Measurements from ENCODE around the gene TFRC. TPM values are rescaled to one million over a fixed set of nuclear protein-coding genes. Genes with fewer than 3 reads are reported as not detected.
A peak's percentile ranks its signal among the peaks of the same experiment; 100 is the strongest.
"Not testable (repeated sequence)": the region's sequence is repeated elsewhere in the genome, so short reads cannot be mapped to it uniquely, and the experiment has no call there.

Gene TFRC
- 137 and 139 TPM in 2 replicates for total RNA-seq

GRCh38 chr3:196081834-196082618, at the start of gene TFRC:
TSS of gene TFRC (minus strand) at chr3:196082090. CDS start at chr3:196077099, 4,991 bp downstream.
- peak; percentile 81 to 93 for DNase-seq (ENCODE audit: low read depth in 2 of 2)

DNA sequence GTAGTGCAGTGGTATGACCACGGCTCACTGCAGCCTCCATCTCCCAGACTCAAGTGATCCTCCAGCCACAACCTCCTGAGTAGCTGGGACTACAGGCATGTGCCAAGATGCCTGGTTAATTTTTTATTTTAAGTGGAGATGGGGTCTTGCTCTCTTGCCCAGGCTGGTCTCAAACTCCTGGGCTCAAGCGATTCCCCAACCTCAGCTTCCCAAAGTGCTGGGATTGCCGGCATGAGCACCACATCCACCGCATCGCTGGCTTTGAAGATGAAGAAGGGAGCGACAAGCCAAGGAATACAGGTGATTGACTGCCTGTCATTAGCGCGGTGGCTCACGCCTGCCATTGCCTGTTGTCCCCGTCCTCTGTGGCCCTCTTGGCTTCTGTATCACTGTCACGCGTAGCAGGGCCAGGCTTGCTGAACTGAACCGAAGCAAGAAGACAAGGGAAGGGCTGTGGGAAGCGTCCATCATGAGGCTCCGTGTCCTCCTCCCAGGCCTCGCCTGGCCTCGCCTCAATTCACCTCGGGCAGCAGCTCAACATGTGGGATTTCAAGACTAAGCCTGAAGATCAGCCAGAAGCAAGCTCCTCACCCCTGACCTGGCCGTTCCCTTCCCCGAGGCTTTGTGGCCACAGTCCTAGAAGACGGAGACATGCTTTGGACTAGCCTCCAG, 46.4 kb upstream of the TFRC start:
- no peak for DNase-seq (ENCODE audit: low read depth in 2 of 2)

DNA sequence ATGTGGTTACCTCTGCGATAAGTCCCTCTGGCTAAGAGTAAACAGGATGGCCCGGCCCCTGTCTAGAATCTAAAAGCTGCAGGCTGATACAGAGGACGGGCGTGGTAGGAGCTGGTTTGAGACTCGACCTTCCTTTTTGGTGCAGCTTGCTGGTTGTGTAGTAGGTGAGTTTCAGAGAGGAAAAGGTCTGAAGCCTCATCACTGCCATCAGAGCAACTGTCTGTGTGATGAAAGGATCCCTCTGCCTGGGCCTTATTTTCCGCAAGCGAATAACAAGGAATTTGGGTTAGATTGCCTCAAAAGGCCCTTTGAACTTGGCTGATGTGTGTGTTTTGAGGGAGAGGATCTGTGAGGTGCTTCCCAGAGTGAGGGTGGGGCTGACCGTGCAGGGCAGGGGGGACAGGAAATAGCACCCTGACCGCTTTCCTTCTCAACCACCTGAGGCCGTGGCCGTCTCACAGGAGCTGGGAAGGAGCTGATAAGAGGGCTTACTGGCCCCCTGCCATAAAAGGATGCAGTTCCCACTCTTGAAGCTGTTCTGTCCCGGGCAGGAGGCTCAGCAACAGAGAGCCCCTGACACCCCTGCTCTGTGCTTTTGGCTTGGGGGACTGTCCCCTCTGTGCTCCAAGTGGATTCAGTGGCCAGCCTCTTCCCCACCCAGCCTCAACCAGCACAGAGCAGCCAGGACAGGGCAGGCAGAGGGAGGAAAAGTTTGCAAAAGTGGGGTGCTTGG, 45.6 kb upstream of the TFRC start:
- no peak for DNase-seq (ENCODE audit: low read depth in 2 of 2)

- DNase-seq (ENCODE audit: low read depth in 2 of 2) = no peak
Measured at GRCh38 chr3:196124608-196125007, 42.7 kb upstream of the TFRC start.

DNA sequence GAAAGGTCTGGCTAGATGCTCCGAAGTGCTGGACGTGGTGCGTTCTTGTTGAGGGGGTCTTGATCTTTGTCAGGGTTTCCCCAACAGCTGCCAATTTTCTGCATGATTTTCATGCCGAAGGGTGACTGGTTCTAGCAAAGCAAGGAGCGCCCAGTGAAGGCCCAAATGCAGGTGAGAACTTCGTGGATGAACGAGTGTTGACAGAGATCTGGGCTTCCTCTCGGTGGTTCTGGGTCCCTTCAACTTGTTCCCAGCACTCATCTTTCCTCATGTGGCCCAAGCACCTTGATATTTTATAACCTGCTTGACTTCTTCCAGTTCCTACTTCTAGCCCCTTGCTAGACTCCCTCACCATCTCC, 40.8 kb upstream of the TFRC start:
- DNase-seq (ENCODE audit: low read depth in 2 of 2) = no peak

GRCh38 chr3:196122021-196122687, 40.3 kb upstream of the TFRC start:
- no peak for DNase-seq (ENCODE audit: low read depth in 2 of 2)

DNA sequence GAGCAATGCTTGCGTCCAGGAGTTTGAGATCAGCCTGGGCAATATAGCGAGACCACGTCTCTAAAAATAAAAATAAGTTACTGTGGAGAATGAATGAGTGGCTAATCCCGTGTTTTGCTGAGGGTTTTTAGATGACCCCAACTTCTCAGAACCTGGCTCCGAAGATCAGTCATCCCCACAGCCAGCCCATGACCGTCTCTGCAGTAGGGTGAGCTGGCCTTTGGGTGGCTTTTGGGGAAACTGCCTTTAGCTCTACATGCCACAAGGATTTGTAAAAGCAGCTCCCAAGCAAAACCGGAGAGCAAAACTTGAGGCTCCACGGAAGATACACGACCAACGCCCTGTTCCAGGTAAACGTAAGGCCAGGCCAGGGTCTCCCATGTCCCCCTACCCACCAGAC, 39.2 kb upstream of the TFRC start:
- no peak for DNase-seq (ENCODE audit: low read depth in 2 of 2)

DNA sequence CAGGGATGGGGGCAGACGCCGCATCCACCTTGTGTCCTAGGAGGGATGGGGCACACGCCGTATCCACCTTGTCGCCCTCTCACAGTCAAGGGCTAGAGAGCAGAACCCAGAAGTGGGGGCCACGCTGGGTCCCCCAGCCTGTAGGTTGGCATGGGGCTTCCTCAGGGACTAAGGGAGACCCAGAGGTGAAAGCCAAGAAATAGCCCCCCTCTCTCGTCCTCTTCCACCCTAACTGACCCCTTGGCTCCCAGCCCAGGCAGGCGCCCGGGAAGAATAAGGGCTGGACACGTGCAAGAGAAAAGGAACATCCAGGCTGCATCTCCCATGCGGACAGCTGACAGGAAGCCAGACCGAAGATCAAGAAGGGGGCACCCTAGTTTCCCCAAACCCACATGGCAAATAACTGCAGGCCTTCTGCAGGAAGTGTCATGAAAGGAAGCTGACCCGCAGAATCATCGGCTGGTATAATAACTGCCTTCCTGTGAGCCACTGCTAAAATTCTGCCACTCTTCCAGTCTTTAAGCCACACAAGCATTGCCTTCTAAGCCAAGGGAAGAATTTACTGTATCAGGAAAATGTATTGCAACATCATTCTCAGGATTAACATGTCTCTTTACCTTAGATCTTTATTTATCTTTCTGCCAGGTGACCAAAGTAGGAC, 38.5 kb upstream of the TFRC start:
- DNase-seq (ENCODE audit: low read depth in 2 of 2) = no peak

DNA sequence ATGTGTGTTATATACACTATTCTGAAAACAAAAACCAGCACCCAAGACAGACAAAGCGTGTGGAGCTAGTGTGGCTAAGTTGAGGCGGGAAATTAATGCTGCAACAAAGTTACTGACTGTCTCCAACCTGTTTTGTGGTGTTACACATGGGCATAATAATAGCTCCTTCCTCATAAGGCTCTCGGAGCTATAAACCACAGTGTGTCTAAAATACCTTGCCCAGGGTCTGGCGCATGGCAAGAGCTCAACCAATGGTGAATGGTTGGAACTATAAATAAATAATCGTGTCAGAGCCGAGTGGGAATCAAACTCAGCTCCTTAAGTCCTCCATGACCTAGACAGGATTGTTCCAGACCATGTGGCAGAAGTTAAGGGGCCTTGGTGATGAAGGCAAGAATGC, 35.9 kb upstream of the TFRC start:
- DNase-seq (ENCODE audit: low read depth in 2 of 2) = no peak

GRCh38 chr3:196115678-196116083, 33.8 kb upstream of the TFRC start:
- no peak for DNase-seq (ENCODE audit: low read depth in 2 of 2)

DNA sequence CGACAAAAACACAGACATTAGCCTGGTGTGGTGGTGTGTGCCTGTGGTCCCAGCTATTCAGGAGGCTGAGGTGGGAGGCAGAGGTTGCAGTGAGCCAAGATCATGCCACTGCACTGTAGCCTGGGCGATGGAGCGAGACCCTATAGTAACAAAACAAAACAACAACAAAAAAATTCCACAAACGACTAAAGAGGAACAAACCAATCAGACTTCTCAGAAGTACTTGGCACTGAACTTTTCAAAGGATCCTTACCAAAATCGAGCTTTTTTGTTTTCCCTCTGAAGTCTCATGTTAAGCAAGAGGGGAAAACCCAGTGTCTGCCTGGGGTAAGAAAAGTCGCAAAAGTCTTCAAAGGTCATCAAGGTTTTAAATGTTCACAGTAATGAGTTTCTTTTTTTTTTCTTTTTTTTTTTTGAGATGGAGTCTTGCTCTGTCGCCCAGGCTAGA, 30.1 kb upstream of the TFRC start:
- no peak for DNase-seq (ENCODE audit: low read depth in 2 of 2)

GRCh38 chr3:196108075-196108743, 26.3 kb upstream of the TFRC start:
- no peak for DNase-seq (ENCODE audit: low read depth in 2 of 2)

DNA sequence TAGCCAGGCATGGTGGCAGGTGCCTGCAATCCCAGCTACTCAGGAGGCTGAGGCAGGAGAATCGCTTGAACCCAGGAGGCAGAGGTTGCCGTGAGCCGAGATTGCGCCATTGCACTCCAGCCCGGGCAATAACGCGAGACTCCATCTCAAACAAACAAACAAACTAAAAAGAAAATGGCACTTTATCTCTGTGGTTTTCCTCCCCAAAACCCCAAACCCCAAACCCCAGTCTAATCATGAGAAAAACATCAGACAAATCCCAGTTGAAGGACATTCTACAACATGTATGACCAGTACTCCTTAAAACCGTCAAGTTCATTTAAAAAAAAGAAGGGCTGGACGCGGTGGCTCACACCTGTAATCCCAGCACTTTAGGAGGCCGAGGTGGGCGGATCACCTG, 22.8 kb upstream of the TFRC start:
- DNase-seq (ENCODE audit: low read depth in 2 of 2) = not testable (repeated sequence)

DNA sequence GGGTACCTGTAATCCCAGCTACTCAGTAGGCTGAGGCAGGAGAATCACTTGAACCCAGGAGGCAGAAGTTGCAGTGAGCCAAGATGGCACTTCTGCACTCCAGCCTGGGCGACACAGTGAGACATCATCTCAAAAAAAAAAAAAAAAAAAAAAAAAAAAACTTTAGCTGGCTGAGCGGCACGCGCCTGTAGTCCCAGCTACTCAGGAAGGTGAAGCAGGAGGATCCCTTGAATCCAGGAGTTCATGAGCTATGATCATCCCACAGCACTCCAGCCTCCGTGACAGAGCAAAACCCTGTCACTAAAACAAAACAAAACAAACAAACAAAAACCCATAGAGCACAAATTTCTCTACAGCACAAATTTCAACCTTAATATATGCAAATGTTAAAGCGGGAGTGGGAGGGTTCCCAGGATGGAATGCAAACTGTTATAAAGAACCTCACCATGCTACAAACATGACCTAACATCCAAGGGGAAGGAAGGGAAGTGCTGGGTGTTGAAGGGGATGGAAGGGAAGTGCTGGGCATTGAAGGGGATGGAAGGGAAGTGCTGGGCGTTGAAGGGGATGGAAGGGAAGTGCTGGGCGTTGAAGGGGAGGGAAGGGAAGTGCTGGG, 16.6 kb upstream of the TFRC start:
- not testable (repeated sequence) for DNase-seq (ENCODE audit: low read depth in 2 of 2)

GRCh38 chr3:196097373-196098154, 15.7 kb upstream of the TFRC start:
- DNase-seq (ENCODE audit: low read depth in 2 of 2) = peak in 1 of 2 donors; percentile 25

- no peak for DNase-seq (ENCODE audit: low read depth in 2 of 2)
Measured at GRCh38 chr3:196096382-196096953, 14.6 kb upstream of the TFRC start.

GRCh38 chr3:196093317-196094111, 11.6 kb upstream of the TFRC start:
- no peak for DNase-seq (ENCODE audit: low read depth in 2 of 2)

DNA sequence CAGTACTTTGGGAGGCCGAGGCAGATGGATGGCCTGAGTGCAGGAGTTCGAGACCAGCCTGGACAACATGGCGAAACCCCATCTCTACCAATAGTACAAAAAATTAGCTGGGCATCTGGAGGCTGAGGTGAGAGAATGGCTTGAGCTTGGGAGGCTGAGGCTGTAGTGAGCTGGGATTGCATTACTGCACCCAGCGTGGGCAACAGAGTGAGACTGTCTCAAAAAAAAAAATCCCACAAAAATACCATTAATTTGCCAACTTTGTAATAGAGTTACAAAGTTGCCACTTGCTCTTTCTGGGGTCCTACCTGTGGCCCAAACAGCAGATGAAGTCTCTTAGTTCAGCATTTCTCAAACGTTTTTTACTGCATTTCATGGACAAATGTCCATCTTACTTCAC, 6.0 kb upstream of the TFRC start:
- no peak for DNase-seq (ENCODE audit: low read depth in 2 of 2)

All from lung microvascular endothelial cell (primary cell).